NB4 (cell line): Measurements from ENCODE around the gene CCDC28B.

ENCODE experiments used
- CTCF ChIP-seq: IDR thresholded peaks from one replicate; pipeline ENCODE4 v1.5.1; 2012; ENCODE audit warnings: low read depth, low read length
- POLR2A ChIP-seq: IDR thresholded peaks from 2 replicates; pipeline ENCODE4 v1.6.1; 2011; ENCODE audit warnings: mild to moderate bottlenecking; ENCODE audit not compliant: insufficient read length; ENCODE audit errors: extremely low read depth

GRCh38 chr1:32247983-32248889 is 47.8 kb downstream of the CCDC28B start:
- TF ChIP-seq CTCF = peak; percentile 84
- TF ChIP-seq POLR2A = no peak
